Measurements from ENCODE around the gene EXOC3L4. TPM values are rescaled to one million over a fixed set of nuclear protein-coding genes. Genes with fewer than 3 reads are reported as not detected.

The EXOC3L4 gene
- total RNA-seq, 1 donor from 2014 or later: not detected

GRCh38 chr14:103123634-103124500, 29.3 kb downstream of the EXOC3L4 start:
- DNase-seq (ENCODE audit: low read depth): no peak
- TF ChIP-seq, protein P1, sequence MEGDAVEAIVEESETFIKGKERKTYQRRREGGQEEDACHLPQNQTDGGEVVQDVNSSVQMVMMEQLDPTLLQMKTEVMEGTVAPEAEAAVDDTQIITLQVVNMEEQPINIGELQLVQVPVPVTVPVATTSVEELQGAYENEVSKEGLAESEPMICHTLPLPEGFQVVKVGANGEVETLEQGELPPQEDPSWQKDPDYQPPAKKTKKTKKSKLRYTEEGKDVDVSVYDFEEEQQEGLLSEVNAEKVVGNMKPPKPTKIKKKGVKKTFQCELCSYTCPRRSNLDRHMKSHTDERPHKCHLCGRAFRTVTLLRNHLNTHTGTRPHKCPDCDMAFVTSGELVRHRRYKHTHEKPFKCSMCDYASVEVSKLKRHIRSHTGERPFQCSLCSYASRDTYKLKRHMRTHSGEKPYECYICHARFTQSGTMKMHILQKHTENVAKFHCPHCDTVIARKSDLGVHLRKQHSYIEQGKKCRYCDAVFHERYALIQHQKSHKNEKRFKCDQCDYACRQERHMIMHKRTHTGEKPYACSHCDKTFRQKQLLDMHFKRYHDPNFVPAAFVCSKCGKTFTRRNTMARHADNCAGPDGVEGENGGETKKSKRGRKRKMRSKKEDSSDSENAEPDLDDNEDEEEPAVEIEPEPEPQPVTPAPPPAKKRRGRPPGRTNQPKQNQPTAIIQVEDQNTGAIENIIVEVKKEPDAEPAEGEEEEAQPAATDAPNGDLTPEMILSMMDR (IDR thresholded peaks at IDR 0.05; ENCODE audit: insufficient read depth, low read length, severe bottlenecking): peak; percentile 33
- H3K27me3 ChIP-seq (ENCODE audit: control insufficient read depth, insufficient read depth, low read length): peaks cover 13% of the 10 kb centered on the region

GRCh38 chr14:103124501-103125001, 30.0 kb downstream of the EXOC3L4 start:
- FAIRE-seq: no peak
- Histone ChIP-seq H3K4me3 (ENCODE audit: low read depth, low read length) (no peak overlapping the region), H3K36me3 (ENCODE audit: control insufficient read depth, insufficient read depth, low read length) (no peaks in the 10 kb centered on the region), H3K27me3 (ENCODE audit: control insufficient read depth, insufficient read depth, low read length) (peaks cover 13% of the 10 kb centered on the region)
- TF ChIP-seq, protein P1 (IDR thresholded peaks at IDR 0.05; ENCODE audit: insufficient read depth, low read length, severe bottlenecking): no peak
- no peak for DNase-seq (ENCODE audit: low read depth)

More at GRCh38 chr14:103123634-103124500, 29.3 kb downstream of the EXOC3L4 start:
- H3K36me3 ChIP-seq (ENCODE audit: control insufficient read depth, insufficient read depth, low read length): no peaks in the 10 kb centered on the region
- H3K4me3 ChIP-seq (ENCODE audit: low read depth, low read length): peak overlapping the region; percentile 28
- no peak for FAIRE-seq

DNA sequence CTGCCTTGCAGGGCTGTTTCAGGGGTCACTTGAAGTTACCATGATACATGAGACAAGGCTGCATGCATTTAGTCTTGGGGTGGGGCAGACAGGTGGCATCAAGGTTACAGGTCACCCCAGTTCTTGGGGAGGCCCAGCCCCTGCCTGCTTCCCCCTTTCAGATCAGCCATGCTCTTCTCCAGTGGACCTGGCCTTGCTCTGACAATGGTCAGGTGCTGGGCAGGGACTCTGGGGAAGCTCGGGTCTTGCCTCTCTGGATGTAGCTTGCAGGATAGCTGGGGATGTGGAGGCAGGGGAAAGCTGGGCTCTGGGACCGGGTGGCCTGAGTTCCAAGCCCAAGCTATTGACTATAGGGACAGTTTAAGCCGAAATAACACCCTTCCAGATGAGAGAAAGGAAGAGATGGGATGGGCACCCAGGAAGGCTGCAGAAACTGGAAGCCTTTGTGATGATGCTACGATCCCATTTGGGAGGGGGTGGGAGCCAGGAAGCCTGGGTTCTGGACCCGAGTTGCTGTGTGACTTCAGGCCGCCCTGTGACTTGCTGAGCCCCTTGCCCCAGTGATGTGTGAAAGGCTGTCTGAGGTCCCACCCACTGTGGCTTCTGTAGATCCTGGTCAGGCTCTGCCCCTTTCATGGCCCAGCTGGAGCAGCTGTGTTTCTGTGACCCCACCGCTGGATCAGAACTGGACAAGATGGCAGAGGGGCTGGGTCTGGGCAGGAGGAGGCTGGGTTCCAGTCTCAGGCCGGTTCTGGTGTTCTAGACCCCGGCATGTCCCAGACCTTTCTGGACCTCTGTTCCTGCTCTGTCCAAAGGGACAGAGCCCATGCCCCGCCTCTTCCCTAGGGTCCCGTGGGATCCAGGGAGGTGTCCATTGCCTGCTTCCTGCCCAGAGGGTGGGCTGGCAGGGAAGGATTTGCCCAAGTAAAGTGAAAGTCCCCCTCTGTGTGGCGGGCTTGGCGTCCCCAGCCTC, 30.9 kb downstream of the EXOC3L4 start:
- FAIRE-seq: no peak
- Histone ChIP-seq H3K36me3 (ENCODE audit: control insufficient read depth, insufficient read depth, low read length) (no peaks in the 10 kb centered on the region), H3K4me3 (ENCODE audit: low read depth, low read length) (no peak overlapping the region), H3K27me3 (ENCODE audit: control insufficient read depth, insufficient read depth, low read length) (peaks cover 13% of the 10 kb centered on the region)
- TF ChIP-seq, protein P1 (IDR thresholded peaks at IDR 0.05; ENCODE audit: insufficient read depth, low read length, severe bottlenecking): no peak
- no peak for DNase-seq (ENCODE audit: low read depth)

GRCh38 chr14:103126088-103126872, 31.8 kb downstream of the EXOC3L4 start:
- no peaks in the 10 kb centered on the region for H3K36me3 ChIP-seq (ENCODE audit: control insufficient read depth, insufficient read depth, low read length)
- FAIRE-seq (peak; percentile 47), DNase-seq (ENCODE audit: low read depth) (no peak)
- H3K27me3 ChIP-seq (ENCODE audit: control insufficient read depth, insufficient read depth, low read length): peaks cover 13% of the 10 kb centered on the region
- peak overlapping the region; percentile 11 for H3K4me3 ChIP-seq (ENCODE audit: low read depth, low read length)
- TF ChIP-seq, protein P1 (IDR thresholded peaks at IDR 0.05; ENCODE audit: insufficient read depth, low read length, severe bottlenecking): no peak

- H3K4me3 ChIP-seq (ENCODE audit: low read depth, low read length): peak overlapping the region; percentile 11
Observed at GRCh38 chr14:103126873-103127304, 32.4 kb downstream of the EXOC3L4 start.

More at GRCh38 chr14:103126873-103127304, 32.4 kb downstream of the EXOC3L4 start:
- DNase-seq (ENCODE audit: low read depth) (peak; percentile 54), FAIRE-seq (no peak)
- H3K36me3 ChIP-seq (ENCODE audit: control insufficient read depth, insufficient read depth, low read length): no peaks in the 10 kb centered on the region
- H3K27me3 ChIP-seq (ENCODE audit: control insufficient read depth, insufficient read depth, low read length): peaks cover 13% of the 10 kb centered on the region
- TF ChIP-seq, protein P1 (IDR thresholded peaks at IDR 0.05; ENCODE audit: insufficient read depth, low read length, severe bottlenecking): peak; percentile 41
